VCaP (cell line): ENCODE results near the gene ACTL10.

Experiments
- H3K27ac ChIP-seq: fragments of 450-650 bp; 2 replicates; pipeline ENCODE4 v1.5.1; 2017
- CTCF ChIP-seq: fragments of 450-650 bp; conservative IDR thresholded peaks from 2 replicates; pipeline ENCODE4 v1.5.1; 2017; ENCODE audit warnings: mild to moderate bottlenecking, moderate library complexity

ACTL10 gene

DNA sequence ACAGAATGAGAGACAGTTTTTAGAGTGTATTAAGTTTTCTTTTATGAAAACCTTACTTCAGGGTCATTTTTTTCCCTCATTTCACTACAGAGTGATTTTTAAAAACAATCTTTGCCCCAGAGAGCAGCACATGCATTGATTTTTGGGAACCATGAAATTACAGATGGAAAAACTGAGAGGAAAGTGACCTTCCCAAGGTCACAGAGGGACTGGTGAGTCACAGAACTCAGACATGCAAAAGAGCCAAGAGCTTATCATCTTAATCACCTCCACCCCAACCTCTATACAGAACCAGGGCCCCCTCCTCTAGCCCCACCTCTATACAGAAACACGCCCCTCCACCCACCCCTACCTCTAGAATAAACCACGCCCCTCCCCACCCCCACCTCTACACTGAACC, 42.7 kb downstream of the ACTL10 start:
- no peak overlapping the region for H3K27ac ChIP-seq
- no peak for TF ChIP-seq CTCF

- no peak overlapping the region for H3K27ac ChIP-seq
- TF ChIP-seq CTCF: no peak
Observed at GRCh38 chr20:33709905-33710541, 43.3 kb downstream of the ACTL10 start.

DNA sequence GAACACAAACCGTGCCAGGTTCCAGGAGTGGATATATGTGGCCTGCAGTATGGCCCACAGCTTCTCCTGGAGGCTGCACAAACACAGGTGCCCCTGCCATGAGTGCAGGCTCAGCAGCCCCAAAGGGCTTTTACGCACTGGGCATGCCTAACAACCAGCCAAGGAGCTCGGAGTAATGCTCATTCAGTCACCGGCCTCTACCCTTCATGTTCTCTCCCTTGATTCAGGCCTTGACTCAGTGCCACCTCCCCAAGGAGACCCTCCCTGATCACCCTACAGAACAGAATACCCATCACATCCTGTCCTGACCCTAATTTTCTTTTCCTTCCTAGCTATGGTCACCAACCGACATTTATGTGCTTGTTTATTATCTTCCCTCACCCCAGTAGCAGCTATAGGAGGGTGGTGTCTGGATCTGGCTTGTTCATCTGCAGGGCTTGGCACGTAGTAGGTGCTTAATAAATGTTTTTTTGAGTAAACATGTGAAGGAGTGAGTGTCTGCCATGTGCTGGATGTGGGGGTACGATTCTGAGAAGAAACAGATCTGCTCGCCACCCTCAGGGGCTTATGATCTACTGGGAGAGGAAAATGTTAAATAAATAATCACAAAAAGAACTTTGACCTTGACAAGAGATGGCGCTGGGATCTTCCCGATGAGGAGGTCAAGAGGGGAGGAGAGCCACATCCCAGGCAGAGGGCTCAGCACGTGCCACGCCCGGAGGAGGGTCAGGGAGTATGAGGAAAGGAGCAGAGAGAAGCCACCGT, 44.1 kb downstream of the ACTL10 start:
- no peak overlapping the region for H3K27ac ChIP-seq
- no peak for TF ChIP-seq CTCF

GRCh38 chr20:33711446-33711738, 44.6 kb downstream of the ACTL10 start:
- no peak for TF ChIP-seq CTCF
- no peak overlapping the region for H3K27ac ChIP-seq

GRCh38 chr20:33713865-33714367, 47.2 kb downstream of the ACTL10 start:
- H3K27ac ChIP-seq: no peak overlapping the region
- TF ChIP-seq CTCF: no peak

GRCh38 chr20:33716498-33716897, 49.8 kb downstream of the ACTL10 start:
- H3K27ac ChIP-seq: peak overlapping the region; percentile 22; the same call in 1 of the 2 replicates
- no peak for TF ChIP-seq CTCF
